SW480 (cell line): ENCODE measurements around the gene KCTD19.

ENCODE experiments used
- DNase-seq: peaks from one replicate; pipeline ENCODE4 v3.0.0-alpha.2; 2016; ENCODE audit warnings: low spot score

KCTD19 gene

DNA sequence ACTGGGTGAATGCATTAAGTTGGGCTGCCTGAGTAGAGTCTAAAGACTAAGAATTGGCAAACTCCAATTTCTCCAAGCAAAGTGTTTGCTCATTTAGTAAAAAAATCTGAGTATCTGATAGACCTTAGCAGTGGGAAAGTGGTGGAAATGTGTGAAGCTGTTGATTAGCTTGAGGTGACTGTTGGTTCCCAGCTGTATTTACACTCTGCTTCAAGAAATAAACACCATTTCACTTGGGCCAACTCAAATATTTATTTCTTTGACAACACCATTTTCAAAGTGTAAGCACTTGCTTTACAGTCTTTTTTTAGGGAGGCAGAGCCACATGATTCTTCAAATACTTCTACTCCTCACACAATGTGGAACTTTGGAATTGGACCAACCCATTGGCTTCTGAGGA lies 8.7 kb downstream of the KCTD19 start:
- DNase-seq: no peak

DNA sequence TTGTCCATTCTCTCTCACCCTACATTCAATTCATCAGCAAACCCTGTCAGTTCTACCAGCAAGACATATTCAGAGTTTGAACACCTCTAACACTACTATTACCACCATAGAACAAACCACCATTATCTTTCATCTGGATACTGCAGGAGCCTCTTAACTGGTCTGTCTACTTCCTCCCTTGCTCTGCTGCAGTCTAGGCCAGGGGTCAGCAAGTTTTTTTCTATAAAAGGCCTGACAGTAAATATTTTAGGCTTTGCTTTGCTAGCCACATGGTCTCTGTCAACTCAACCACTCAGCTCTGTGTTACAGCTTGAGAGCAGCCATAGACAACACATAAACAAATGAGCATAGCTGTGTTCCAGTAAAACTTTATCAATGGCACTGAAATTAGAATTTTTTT lies 13.8 kb downstream of the KCTD19 start:
- DNase-seq: no peak

DNA sequence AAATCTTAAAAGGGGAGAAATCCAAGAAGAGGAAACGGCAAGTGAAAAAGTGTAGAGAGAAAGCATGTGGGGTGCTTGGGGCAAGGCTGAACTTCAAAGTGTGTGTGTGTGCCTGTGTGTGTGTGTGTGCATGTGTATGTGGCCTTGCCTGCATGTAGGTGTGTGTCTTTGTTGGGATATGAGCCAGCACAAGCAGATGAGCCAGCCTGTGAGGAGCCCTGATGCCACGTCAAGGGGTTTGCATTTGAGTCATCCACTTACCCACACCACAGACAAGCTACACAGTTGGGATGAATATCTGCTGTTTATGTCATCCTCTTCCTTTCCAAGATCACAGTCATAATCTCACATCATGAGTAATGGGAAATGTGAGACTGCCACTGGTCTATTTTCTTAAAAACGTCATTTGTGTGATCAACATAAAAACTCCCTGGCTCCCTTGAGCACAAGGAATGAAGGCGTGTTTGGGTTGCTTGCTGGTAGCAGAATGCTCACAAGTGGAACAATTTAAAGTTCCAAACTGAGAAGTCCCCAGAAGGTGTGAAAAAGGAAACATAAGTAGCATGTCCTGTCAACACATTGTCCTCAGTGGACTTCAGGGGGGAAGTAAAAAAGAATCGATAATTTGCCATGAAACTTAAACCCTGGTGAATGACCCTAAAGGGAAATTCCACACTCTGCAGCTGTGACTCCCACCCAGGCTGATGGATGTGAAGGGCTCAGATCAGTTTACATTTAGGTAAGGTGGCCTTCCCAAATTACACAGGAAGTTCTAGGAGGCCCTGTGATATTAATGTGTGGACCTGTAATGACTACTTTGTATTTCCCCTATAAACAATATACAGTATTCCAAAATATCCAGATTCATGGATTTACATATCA lies 14.7 kb downstream of the KCTD19 start:
- DNase-seq: peak; percentile 80

DNA sequence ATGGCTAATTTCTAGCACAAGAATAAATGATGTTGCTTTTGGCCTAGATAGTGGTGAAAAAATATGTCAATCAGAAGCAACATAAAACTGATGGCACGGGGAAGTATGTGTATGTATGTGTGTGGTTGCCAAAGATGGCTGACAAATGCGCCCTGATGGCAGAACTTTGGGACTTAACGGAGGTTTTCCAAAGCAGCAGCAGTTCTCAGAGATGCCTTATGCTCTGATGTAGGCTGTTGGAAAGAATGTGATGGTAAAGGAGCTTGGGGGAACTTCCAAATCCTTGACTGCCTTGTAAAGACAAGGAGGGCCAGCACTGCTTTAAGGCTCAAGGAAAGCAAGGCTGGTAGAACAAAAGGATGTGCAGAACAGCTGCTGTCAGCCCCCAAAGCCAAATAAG lies 16.0 kb downstream of the KCTD19 start:
- no peak for DNase-seq

DNA sequence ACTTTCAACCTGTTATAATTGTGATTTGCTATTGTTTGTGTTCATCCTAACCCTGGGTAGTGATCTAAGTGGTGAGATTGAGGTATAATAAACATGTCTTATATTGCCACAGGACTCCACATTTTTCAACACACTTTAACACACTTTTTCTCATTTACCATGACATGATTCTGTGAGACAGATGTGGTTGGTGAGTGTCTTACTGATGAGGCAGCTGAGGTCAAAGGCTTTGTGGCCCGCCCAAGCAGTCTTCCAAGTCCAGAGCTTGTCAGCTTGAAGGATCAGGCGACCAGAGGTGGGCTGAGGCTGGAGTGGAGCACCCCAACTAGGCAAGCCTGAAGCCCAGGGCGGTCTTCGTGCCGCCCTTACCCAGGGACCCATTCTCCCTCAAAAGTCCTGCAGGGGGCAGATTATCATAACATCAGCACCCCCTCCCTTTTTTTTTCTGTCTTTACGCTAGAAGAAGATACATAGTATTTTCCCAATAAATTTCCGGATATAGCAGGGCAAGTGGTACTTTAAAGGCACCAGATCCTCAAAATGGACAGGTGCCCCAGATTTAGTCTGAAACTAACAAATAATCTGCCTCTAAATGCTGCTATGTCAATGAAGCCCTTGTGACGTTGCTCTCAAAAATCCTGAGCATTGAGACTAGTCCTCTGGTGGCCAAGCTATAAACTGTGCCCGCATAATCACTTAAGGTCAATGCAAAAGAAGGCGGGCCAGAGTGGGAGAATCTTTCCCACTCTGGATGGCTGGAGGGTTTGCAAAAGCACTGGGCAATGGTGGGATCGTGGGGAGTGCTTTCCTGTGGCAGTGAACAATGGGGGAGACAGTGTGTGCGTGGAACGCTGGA lies 21.1 kb downstream of the KCTD19 start:
- no peak for DNase-seq

DNA sequence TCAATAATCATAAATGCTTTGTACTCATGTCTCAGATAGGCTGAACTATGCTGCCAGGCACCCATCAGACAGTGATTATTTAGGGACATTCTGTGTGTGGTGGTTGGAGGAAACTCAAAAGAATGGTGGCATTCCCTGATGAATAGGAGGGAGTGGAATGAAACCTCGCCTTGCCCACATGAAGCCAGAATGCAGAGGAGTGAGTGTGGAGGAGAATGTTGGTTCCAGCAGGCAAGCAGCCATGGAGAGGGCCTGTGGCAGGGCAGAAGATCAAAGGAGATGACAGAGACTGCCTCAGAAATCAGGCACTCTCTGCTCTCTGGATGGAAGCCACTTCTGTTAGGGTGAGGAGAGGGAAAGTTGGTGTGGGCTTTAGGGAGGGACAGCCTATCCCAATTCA lies 22.5 kb downstream of the KCTD19 start:
- DNase-seq: peak; percentile 39

DNA sequence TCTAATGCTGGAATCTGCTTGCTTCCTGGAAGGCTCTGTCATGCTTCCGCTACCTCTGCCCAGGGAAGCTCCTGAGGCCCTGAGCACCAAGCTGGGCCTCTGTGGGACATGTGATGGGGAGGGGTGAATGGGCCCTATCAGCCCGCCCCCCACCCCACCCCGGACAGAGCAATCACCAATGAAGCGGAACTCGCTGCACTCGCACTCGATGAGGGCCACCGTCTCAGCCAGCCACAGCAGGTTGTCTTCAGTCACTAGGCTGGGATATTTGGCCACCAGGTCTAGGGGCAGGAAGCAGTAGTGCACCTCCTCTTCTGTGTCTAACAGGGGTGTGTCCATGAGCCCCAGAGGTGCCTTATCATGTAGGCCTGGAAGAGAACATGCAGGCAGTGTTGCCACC lies 23.6 kb downstream of the KCTD19 start:
- no peak for DNase-seq

DNA sequence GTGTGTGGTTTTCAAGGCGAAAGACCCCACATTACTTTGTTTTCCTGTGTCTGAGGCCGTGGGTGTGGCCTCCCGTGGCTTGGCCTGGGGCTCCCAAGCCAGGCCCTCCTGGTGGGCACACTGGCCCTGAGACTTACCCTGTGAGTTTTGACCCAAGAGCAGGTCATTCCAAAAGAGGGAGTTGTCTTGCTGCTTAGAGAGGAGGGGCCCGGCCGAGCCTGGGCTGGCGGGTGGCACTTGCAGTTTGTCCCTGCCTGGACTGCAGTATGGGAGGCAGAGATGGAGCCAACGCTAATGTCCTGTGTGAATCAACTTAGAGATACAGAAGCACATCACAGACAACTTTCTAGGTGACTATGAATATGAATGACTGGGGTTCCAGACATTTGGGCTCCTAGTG lies 24.5 kb downstream of the KCTD19 start:
- no peak for DNase-seq

DNA sequence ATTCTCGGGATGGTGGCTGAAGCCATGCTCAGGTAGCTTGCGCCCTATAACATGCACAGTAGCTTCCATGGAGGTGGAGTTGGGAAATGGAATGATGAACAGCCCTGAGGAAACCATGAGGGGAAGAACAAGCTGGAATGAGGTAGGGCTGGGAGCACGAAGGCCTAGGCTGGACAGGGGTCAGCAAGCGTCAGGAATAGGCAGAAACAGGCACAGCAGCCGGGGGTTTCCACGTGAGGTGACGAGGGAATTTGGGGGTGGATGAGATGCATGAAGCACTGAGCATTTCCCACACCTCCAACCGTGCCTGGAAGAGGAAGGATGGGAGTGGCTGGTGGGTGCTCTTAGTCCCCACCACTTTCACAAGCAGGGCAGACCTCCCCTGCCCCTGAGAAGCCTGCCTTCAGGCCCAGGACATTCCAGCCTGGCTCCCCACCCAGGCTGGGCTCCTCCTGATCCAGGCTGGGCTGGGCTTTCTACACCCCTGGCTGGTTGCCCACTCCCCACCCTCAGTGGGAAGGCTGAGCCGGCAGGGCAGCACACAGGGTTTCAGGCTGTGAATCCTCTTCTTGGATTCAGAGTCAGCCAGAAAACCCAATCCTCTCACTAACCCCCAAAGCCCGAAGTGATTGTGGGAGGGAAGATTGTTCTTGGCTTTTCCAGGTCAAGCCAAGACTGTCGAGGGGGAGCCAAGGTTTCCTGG lies 25.3 kb downstream of the KCTD19 start:
- no peak for DNase-seq

DNA sequence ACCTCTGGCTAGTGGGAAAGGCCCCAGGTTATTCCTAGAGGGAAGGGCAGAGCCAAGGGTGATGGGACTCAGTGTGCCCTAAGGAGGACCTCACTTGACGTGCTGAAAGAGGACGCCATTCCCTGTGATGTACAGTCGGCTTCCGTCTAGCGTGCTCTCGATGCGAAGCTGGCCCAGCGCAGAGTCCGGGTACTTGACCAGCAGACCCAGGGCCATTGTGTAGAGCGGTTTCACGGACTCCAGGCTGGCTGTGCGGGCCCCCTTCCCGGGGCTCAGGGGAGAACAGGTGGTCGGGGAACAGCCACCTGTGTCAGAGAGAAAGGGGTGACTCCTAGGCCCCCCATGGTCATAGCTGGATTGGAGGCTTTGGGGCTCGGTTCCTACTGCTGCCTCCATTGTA lies 27.3 kb downstream of the KCTD19 start:
- no peak for DNase-seq

DNA sequence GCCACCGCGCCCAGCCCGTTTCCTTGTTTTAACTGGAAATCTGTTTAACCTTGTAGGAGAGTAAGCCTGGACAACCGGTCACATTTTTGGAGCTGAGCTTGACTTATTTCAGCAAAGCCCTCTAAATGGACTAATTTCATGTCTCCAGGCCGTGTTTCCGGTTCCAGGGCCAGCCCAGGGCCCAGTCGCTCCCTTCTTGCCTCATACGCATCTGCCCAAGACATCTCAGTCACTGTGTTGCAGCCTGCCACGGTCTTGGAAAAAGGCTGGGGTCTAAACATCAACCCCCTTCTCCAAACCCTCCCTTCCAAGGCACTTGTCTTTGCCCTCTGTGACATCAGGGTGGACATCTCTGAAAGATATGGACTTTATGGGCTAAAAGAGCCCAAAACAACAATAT lies 28.3 kb downstream of the KCTD19 start:
- DNase-seq: no peak

DNA sequence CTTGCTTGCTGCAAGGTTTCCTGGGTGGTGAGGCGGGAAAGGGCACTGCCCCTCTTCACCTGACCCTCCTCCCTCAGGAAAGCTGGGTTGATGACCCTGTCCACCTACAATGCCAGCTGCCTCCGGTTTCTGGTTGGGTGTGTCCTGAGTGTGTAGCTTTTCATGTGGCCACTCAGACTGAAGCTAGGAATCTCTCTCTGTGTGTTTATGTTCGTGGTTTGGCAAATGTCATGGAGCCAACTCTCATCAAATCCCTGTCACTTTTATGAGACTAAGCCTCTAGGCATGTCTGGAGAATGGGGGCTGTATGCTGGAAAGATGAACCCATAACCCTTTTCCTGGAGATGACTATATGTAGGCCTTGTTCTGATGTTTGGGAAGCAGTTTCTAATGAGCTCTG lies 30.1 kb downstream of the KCTD19 start:
- peak; percentile 90 for DNase-seq

DNA sequence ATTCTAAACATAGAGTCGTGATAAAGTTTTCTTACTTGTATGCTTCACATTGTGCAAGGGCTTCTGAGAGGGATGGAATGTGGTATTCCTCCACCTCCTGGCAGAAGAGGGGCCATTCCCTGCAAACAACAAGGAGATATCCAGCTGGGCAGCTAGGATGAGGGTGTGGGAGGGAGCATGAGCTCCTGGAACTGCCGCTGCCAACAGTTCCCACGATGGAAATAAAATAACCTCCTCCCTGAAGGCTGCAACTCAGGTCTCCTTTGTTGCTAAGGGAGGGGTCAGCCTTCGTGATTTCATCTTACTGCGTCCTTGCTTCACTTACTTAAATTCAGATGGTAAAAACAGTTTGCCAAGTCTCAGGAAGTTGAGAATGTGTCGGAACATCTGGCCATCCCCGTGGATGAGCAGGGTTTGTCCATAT lies 31.6 kb downstream of the KCTD19 start:
- DNase-seq: no peak

DNA sequence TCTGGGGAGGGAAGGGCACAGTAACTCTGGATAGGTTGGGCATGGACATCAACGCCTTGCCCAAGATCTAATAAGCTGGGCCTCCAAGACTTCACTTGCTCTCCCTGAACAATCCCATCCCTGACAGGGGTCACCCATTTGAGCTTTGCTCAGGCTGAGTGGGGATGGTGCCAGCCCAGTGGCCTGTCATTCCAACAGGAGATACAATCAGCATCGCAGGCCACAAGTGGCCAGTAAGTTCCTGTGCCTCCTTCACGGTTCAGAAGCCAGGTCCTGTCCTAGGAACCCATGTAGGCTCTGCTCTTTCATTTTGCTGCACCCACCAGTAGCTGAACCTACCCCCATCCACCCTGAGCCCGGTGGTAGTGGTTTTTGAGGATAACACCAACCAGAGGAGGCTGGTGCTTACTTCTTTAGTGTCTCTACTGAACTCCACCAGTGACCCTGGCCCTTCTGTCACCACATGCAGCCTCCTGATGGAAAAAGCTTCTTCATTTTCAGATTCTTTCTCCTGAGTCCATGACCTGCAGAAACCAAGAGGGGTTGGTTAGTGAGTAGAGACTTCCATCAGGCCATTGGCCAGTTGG lies 32.3 kb downstream of the KCTD19 start:
- no peak for DNase-seq

DNA sequence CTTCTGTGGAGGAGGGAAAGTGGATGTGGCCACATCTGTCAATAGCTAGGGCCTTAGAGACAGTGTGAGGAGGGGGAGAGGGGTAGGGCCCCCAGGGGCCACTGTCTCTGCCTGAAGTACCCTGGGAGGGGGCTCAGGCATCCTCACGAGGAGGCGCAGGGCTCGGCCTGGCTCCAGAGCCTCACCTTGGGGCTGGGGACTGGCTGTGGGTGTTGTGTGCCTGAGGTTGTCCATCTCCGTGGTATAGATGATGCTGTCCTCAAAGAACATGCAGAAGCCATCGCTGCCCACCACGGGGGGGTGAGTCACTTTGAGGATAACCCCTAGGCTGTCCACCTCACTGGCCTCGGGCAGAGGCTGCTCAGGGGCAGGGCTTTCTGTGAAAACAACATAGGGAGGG lies 35.1 kb downstream of the KCTD19 start:
- no peak for DNase-seq

DNA sequence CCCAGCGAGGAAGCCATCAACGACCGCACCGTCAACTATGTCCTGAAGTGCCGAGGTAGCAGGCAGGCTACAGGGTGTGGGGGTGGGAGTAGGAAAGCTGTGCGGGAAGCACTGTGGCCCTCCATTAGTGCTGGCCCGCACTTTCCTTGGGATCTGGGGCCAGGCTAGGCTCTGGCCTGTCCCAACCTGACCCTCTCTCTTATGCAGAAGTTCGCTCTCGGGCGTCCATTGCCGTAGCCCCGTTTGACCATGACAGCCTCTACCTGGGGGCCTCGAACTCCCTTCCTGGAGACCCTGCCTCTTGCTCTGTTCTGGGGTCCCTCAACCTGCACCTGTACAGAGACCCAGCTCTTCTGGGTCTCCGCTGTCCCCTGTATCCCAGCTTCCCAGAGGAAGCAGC lies 38.6 kb downstream of the KCTD19 start:
- DNase-seq: no peak

DNA sequence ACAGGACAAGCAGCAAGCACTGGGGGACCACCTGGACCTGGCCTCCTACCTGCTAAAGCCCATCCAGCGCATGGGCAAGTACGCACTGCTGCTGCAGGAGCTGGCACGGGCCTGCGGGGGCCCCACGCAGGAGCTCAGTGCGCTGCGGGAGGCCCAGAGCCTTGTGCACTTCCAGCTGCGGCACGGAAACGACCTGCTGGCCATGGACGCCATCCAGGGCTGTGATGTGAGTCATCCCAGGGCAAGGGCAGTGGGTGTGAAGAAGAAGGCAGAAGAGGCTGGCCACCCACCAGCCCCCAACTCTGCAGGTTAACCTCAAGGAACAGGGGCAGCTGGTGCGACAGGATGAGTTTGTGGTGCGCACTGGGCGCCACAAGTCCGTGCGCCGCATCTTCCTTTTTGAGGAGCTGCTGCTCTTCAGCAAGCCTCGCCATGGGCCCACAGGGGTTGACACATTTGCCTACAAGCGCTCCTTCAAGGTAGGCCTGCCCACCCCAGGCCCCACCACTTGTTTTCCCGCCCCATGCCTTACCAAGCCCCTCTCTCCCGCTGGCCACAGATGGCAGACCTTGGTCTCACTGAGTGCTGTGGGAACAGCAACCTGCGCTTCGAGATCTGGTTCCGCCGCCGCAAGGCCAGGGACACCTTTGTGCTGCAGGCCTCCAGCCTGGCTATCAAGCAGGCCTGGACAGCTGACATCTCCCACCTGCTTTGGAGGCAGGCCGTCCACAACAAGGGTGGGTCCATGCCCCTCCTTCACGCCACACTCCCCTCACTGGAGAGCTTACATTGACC lies 39.9 kb downstream of the KCTD19 start:
- no peak for DNase-seq

DNA sequence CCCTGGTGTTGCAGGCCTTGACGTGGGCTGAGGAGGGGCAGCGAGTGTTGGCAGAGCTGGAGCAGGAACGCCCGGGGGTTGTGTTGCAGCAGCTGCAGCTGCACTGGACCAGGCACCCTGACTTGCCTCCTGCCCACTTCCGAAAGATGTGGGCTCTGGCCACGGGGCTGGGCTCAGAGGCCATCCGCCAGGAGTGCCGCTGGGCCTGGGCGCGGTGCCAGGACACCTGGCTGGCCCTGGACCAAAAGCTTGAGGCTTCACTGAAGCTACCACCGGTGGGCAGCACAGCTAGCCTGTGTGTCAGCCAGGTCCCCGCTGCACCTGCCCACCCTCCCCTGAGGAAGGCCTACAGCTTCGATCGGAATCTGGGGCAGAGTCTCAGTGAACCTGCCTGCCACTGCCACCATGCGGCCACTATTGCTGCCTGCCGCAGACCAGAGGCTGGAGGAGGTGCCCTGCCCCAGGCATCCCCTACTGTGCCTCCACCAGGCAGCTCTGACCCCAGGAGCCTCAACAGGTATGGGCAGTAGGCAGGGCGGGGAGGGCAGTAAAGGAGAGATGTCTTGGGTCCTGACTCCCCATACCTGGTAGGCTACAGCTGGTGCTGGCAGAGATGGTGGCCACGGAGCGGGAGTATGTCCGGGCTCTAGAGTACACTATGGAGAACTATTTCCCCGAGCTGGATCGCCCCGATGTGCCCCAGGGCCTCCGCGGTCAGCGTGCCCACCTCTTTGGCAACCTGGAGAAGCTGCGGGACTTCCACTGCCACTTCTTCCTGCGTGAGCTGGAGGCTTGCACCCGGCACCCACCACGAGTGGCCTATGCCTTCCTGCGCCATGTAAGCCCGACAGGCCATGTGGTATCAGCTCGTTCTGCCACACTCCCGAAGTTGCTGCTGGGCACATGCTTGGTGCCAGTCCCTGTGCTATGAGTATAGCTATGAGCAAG lies 41.6 kb downstream of the KCTD19 start:
- peak; percentile 74 for DNase-seq

DNA sequence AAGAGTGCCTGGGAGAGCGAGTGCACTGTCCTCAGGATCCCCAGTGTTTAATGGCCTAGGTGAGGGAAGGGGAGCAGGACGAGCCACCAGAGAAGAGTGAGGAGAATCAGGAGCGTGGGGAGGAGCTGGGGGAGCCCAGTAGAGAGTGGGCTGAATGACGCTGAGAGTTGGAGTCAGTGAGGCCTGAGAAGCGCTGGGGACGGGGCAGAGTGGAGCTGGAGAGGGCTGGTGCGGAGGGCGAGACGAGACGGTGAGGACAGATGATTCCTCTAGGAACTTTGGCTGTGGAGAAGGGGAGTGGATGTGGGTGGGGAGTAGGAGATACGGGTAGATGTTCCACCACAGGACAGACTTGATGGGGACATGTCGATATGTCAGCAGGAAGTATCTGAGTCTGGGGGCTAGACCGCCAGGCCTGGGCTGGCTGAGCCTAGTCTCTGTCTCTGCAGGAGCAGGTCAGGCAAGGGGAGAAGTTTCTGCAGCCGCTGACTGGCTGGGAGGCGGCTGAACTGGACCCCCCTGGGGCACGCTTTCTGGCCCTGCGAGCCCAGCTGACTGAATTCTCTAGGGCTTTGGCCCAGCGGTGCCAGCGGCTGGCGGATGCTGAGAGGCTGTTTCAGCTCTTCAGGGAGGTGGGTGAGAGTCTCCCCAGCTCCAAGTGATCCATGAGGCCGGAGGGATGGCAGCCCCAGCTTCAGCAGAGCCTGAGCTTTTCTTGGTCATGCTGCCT lies 42.5 kb downstream of the KCTD19 start:
- DNase-seq: no peak
